OCI-LY7 (cell line): ENCODE measurements around the gene ADAMTS2. TPM values are rescaled to one million over a fixed set of nuclear protein-coding genes. Genes with fewer than 3 reads are reported as not detected.

ENCODE experiments used
- BruUV-seq: library from RNA; stranded (reverse); fragments of 400-500 nt; replicated peaks from 2 replicates; lab custom pipeline; 2021; lab: Mats Ljungman, UMichigan
- CTCF ChIA-PET: fragments of 300-600 bp; sonication (Branson Sonifier 250); formaldehyde crosslinking; loops from one replicate; lab custom pipeline; 2022; ENCODE audit warnings: antibody characterized with exemption; ENCODE audit not compliant: unreplicated experiment; lab: Charles Lee
- POLR2A ChIA-PET: fragments of 300-600 bp; sonication (Branson Sonifier 250); formaldehyde crosslinking; loops from one replicate; lab custom pipeline; 2022; ENCODE audit warnings: antibody characterized with exemption; lab: Charles Lee
- DNase-seq: peaks from one replicate; pipeline ENCODE4 v3.0.0-alpha.2; 2015; ENCODE audit warnings: low spot score
- H2AFZ ChIP-seq: fragments of 200-600 bp; sonication (generic), shearing (Covaris generic); 2 replicates; pipeline ENCODE4 v1.6.1; 2014; ENCODE audit warnings: mild to moderate bottlenecking, antibody characterized with exemption, low read length, moderate library complexity
- H3K27ac ChIP-seq: fragments of 200-600 bp; sonication (generic); 2 replicates; pipeline ENCODE4 v1.5.1; 2014; ENCODE audit warnings: mixed run types, low read depth, mild to moderate bottlenecking, moderate library complexity, low read length, inconsistent platforms; ENCODE audit not compliant: poor library complexity, severe bottlenecking
- H3K36me3 ChIP-seq: fragments of 200-600 bp; sonication (generic); 2 replicates; pipeline ENCODE4 v1.6.1; 2014; ENCODE audit warnings: mild to moderate bottlenecking, antibody characterized with exemption, low read length, moderate library complexity, mixed read lengths; ENCODE audit not compliant: insufficient read depth
- H3K4me1 ChIP-seq: fragments of 200-600 bp; sonication (generic); 2 replicates; pipeline ENCODE4 v1.5.1; 2014; ENCODE audit warnings: mild to moderate bottlenecking, low read length; ENCODE audit not compliant: insufficient read depth, poor library complexity, severe bottlenecking
- H3K4me2 ChIP-seq: fragments of 200-600 bp; sonication (generic); 2 replicates; pipeline ENCODE4 v1.6.1; 2014; ENCODE audit warnings: mild to moderate bottlenecking, low read length
- H3K4me3 ChIP-seq: fragments of 200-600 bp; sonication (generic); 2 replicates; pipeline ENCODE4 v1.5.1; 2014; ENCODE audit warnings: mild to moderate bottlenecking, low read depth, low read length; ENCODE audit not compliant: poor library complexity, severe bottlenecking
- H3K79me2 ChIP-seq: fragments of 200-600 bp; sonication (generic); 2 replicates; pipeline ENCODE4 v1.6.1; 2016; ENCODE audit warnings: low read depth, mild to moderate bottlenecking, low read length, moderate library complexity, mixed read lengths; ENCODE audit not compliant: insufficient read depth
- H3K9me2 ChIP-seq: fragments of 200-600 bp; sonication (generic); 2 replicates; pipeline ENCODE4 v1.6.1; 2016; ENCODE audit warnings: mild to moderate bottlenecking, low read length, mixed read lengths; ENCODE audit not compliant: insufficient read depth
- H3K9me3 ChIP-seq: fragments of 200-600 bp; sonication (generic); 2 replicates; pipeline ENCODE4 v1.6.1; 2014; ENCODE audit warnings: mild to moderate bottlenecking, mixed run types, low read length, mixed read lengths
- H4K20me1 ChIP-seq: fragments of 200-600 bp; sonication (generic); 2 replicates; pipeline ENCODE4 v1.6.1; 2014; ENCODE audit warnings: mild to moderate bottlenecking, antibody characterized with exemption, low read length, moderate library complexity, mixed read lengths; ENCODE audit not compliant: insufficient read depth
- CTCF ChIP-seq: fragments of 200-600 bp; sonication (generic); conservative IDR thresholded peaks from 2 replicates; pipeline ENCODE4 v1.5.1; 2014; ENCODE audit warnings: mild to moderate bottlenecking, antibody characterized with exemption, low read length, moderate library complexity, mixed read lengths
- EZH2phosphoT487 ChIP-seq: fragments of 200-600 bp; sonication (generic); IDR thresholded peaks from 2 replicates; pipeline ENCODE4 v1.6.1; 2018; ENCODE audit warnings: low read depth, borderline replicate concordance, mild to moderate bottlenecking, mixed run types, antibody characterized with exemption, low read length, moderate library complexity, mixed read lengths
- intact Hi-C: fragments of 100-400 bp; cut with micrococcal nuclease; formaldehyde crosslinking; loops from one replicate; pipeline ENCODE4 v1.10.0; 2022; ENCODE audit not compliant: unreplicated experiment
- total RNA-seq, 2 experiments: library from RNA; depleted of rRNA in 1 of 2; stranded (reverse); fragments of >200 nt in 1 of 2; shearing (Covaris generic) in 1 of 2; gene quantifications; 2 replicates each; pipeline ENCODE4 v1.2.3, GENCODE V29; 2014 to 2022

ADAMTS2 gene
- total RNA-seq, 2 experiments from 2014 or later: not detected

DNA sequence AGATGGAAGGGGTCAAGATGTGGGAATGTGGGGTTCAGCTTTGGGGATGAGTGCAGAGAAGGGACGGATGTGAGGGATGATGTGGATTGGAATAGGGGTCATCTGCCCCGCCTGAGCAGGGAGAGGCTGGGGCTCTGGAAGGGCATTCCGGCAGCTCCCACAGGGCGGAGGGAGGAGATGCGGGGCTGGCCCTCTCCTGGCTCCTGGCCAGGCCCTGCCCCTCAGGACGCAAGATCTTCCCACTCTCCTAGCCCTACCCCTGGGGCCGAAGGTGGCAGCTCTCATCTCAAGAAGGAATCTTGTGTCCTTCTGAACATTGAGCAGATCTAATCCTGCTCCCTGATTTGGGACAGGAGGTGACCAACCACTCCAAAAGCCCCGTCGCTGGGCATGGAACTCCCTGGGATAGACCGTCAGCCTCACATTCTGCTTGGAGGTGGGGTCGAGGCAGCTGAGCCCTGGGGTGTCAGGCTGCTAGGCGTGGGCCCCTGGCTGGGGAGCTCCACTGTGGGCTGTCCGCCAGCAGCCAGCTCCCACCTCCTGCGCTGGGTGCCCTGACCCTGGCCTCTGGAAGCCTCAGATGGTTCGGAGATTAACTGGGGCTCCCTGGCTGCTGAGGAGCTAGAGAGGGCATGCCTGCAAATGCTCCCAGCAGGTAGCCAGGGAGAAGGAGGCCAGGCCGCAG is 159.9 kb downstream of the ADAMTS2 start:
- Histone ChIP-seq H3K36me3 (no peaks in the 10 kb centered on the region), H3K79me2 (no peaks in the 10 kb centered on the region), H3K4me1 (no peaks in the 10 kb centered on the region), H3K27ac (no peak overlapping the region), H3K4me3 (no peak overlapping the region), H2AFZ (no peak overlapping the region), H3K4me2 (no peak overlapping the region), H3K9me2 (no peaks in the 10 kb centered on the region), H3K9me3 (no peaks in the 10 kb centered on the region), H4K20me1 (no peaks in the 10 kb centered on the region)
- intact Hi-C loops: no loop called here
- no peak for TF ChIP-seq CTCF
- no peak for TF ChIP-seq EZH2phosphoT487
- POLR2A ChIA-PET: no interaction called here
- CTCF ChIA-PET: no interaction called here
- no peak for DNase-seq
- no TSS peak for BruUV-seq

DNA sequence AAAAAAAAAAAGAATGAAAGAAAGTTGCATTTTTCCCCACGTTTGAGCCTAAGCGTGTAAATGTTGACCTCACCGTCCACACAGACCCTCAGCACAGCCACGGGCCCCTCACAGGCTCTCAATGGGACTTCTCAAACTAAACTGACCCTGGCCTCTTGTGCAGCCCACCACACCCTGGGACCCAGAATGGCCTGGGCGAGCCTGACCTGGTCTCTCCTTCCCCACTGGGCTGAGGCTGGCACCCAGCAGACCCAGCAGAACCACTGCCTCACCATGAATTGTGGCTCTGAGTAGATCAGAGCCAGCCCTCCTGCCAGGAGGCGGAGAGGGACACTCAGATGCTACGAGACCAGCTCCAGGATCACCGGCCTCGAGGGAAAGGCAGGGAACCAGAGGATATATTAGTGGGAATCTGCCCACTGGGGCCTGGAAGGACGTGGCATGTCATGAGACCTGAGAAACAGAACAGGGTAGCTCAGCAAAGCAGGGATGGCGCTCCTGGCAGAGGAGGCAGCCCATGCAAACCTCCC is 160.7 kb downstream of the ADAMTS2 start:
- no peak for DNase-seq
- Histone ChIP-seq H4K20me1 (no peaks in the 10 kb centered on the region), H3K9me2 (no peaks in the 10 kb centered on the region), H3K27ac (no peak overlapping the region), H3K4me3 (no peak overlapping the region), H2AFZ (no peak overlapping the region), H3K79me2 (no peaks in the 10 kb centered on the region), H3K4me2 (no peak overlapping the region), H3K36me3 (no peaks in the 10 kb centered on the region), H3K9me3 (no peaks in the 10 kb centered on the region), H3K4me1 (no peaks in the 10 kb centered on the region)
- intact Hi-C loops: no loop called here
- ChIA-PET CTCF (no interaction called here), POLR2A (no interaction called here)
- BruUV-seq: no TSS peak
- TF ChIP-seq EZH2phosphoT487 (no peak), CTCF (no peak)

DNA sequence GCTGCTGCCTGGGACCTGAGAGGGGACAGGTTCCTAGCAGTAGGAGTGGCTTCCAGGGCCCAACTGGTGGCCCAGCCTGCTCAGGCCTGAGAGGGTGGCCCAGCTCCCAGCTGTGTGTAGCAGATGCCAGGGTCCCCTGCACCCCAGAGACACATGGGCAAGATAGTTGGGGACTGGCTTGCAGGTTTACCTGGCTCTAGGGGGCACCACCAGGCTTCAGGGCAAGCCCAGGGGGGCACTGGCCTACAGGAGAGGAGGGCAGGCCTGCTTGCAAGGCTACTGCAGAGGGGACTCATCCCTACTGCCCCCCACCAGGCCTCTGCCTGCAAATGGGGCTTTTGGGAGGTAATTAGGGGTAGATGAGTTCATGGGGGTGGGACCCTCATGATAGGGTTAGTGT is 161.8 kb downstream of the ADAMTS2 start:
- no peak overlapping the region for H3K4me3 ChIP-seq
- H3K4me2 ChIP-seq: no peak overlapping the region
- no peaks in the 10 kb centered on the region for H3K9me3 ChIP-seq
- H3K27ac ChIP-seq: no peak overlapping the region
- intact Hi-C loops: no loop called here
- H3K4me1 ChIP-seq: no peaks in the 10 kb centered on the region
- DNase-seq: no peak
- TF ChIP-seq EZH2phosphoT487 (no peak), CTCF (0 out of 2 replicates have a peak, but pooled peaks have one; percentile 12)
- H4K20me1 ChIP-seq: no peaks in the 10 kb centered on the region
- no peaks in the 10 kb centered on the region for H3K9me2 ChIP-seq
- no peak overlapping the region for H2AFZ ChIP-seq
- CTCF ChIA-PET: no interaction called here
- POLR2A ChIA-PET: no interaction called here
- H3K79me2 ChIP-seq: no peaks in the 10 kb centered on the region
- BruUV-seq: no TSS peak
- no peaks in the 10 kb centered on the region for H3K36me3 ChIP-seq
